HuH-7 (cell line): ENCODE results near the gene KRTAP20-1.

Source experiments
- DNase-seq: peaks from one replicate; pipeline ENCODE4 v3.0.0; 2011; ENCODE audit warnings: low spot score

Gene KRTAP20-1

GRCh38 chr21:30616125-30616524, at the start of gene KRTAP20-1:
Gene KRTAP20-1 (plus strand): TSS chr21:30616425. CDS start chr21:30616455, 30 bp downstream.
- no peak for DNase-seq

DNA sequence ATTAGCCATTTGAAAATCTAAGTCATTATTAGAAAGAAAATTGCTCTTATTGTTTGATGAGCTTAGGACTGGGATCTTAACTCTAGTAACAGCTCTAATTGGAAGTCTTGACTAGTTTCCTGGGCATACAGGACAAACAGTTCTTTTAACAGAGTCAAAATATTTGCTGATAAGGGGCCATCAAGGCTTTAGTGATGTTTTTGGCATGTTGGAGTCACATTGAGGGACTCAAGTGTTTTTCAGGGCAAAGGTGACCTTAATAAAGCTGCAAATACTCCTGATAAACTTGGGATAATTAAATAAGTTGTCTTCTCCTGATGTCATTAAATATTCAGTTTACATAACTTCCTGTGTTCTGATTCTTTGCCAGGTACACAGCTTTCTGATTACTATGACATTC, 48.6 kb upstream of the KRTAP20-1 start:
- DNase-seq = no peak

DNA sequence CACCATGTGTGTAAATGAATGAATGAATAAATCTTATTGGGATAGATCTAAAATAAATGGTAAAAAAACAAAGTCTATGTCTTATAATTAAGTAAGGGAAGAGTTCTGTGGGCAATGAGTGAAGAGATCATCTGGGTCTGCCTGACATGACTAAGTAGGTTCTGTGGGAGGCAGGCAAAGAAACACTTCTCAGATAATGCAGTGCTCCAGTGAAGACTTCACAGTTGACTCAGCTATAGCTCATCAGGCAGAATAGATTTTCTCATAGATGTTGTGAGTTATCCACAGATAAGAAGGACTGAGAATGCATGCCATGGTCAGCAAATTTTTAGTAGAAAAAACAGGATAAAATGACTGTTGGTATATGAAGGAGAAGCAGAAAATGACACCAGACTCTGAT, 38.5 kb upstream of the KRTAP20-1 start:
- DNase-seq = no peak

GRCh38 chr21:30579346-30579745, 36.9 kb upstream of the KRTAP20-1 start:
- DNase-seq = no peak

- DNase-seq = no peak
Observed at GRCh38 chr21:30580132-30580531, 36.1 kb upstream of the KRTAP20-1 start.

DNA sequence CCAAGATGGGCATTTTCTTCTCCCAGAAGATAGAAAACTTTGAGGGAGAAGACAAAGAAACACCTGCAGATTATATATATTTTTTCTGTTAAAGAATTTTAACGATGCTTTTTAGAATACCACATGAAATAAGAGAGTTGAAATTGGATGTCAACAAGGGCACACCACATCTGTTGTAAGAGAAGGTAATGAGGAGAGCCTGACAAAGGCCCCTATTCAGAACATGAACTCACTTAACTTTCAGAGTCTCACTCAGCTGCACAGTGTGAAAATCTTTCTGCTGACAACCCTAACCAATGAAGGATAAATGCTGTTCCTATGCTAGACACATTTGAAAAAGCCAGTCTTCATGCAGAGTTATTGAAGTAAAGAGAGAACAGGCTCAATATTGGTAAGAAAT, 33.4 kb upstream of the KRTAP20-1 start:
- DNase-seq = no peak

- DNase-seq = no peak
Observed at GRCh38 chr21:30590297-30590696, 25.9 kb upstream of the KRTAP20-1 start, which contains the start of gene KRTAP22-2. Gene KRTAP22-2 (minus strand): TSS chr21:30590397.

DNA sequence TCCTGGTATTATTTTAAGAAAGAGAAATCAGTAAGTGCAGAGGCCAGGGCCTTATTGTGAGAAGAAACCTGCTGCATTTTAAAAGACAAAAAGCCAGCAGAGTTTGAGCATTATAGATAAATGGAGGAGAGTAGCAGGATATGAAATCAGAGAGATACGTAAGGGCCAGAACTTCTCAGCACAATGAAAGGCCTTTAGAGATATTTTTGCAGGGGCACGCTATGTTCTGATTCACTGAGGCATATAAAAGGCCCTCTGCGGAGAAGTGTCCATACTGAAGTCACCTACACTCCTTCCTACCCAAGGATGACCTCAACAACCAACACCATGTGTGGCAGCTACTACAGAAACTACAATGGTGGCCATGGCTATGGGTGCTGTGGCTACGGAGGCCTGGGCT, 24.1 kb upstream of the KRTAP20-1 start, which contains the start of gene KRTAP6-3:
Gene KRTAP6-3, plus strand, starts transcription at position 301 of the 400 bp plus-strand sequence. Its CDS starts 6 bp downstream, at position 307.
- no peak for DNase-seq

GRCh38 chr21:30598802-30599201, 17.4 kb upstream of the KRTAP20-1 start, which contains the start of gene KRTAP6-2:
Gene KRTAP6-2 (minus strand): TSS chr21:30598902. CDS start chr21:30598874, 28 bp downstream.
- no peak for DNase-seq

DNA sequence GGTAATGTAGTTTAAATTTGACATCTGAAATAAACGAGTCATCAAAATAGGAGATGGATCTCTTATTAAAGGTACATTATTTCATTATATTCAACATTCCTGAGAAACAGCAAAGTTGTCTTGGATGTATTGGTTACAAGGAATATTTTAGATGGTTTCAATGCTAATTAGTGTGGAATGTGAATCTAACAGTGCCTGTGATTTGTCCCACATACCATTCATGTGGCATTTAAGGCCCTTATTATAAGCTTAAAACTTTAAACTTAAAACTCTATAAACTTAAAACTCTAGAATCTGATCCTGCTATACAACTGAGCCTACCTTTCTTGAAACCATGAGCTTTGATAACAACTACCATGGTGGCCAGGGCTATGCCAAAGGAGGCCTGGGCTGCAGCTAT, 15.4 kb upstream of the KRTAP20-1 start, which contains the start of gene KRTAP22-1:
Gene KRTAP22-1, plus strand, starts transcription at position 301 of the 400 bp plus-strand sequence.
- DNase-seq = no peak

DNA sequence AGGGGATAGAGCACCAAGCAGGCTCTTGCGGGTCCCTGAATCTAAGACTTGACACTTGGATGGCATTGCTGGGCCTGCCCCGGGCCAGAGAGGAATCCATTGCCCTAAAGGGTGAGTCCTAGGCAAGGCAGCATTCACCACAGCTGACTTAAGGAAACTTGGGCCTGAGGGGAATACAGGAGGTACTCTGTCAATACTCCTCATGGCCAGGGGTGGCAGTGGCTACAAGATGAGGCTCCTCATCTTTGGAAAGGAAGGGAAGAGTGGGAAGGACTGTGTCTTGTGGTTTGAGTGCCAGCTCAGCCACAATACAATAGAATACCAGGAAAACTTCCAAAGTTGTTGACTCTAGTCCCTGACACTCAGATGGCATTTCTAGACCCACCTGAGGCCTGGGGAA, 10.3 kb upstream of the KRTAP20-1 start:
- DNase-seq = no peak

GRCh38 chr21:30612132-30612531, 4.1 kb upstream of the KRTAP20-1 start:
- no peak for DNase-seq

GRCh38 chr21:30613836-30614235, 2.4 kb upstream of the KRTAP20-1 start, which contains the start of gene KRTAP6-1:
Gene KRTAP6-1 (minus strand): TSS chr21:30613930. CDS start chr21:30613904, 26 bp downstream.
- DNase-seq = no peak

GRCh38 chr21:30615199-30615598, 1.0 kb upstream of the KRTAP20-1 start:
- DNase-seq = no peak

GRCh38 chr21:30620080-30620479, 3.9 kb downstream of the KRTAP20-1 start:
- DNase-seq = no peak

- DNase-seq = no peak
Observed at GRCh38 chr21:30620522-30620921, 4.3 kb downstream of the KRTAP20-1 start, which contains the start of gene KRTAP20-4. Gene KRTAP20-4 (plus strand): TSS chr21:30620627.

DNA sequence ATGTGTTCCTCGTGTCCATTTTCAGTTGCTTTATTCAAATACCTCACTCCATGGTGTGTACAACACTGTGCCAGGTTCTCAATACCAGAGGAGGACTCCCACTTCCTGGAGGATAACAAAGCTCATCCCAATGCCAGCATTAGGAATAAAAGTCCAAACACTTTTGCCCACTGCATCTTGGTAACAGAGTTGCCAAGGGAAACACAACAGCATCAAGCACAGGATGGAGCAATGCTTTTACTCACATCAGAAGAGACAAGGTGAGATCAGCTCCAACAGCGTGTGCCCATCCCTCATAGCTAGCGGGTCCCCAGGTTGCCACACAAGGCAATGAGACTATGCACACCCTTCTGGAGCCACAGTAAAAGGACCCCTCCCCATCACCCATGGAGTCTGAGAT, 7.1 kb downstream of the KRTAP20-1 start:
- DNase-seq = no peak

GRCh38 chr21:30625449-30626165, 9.4 kb downstream of the KRTAP20-1 start:
- no peak for DNase-seq

DNA sequence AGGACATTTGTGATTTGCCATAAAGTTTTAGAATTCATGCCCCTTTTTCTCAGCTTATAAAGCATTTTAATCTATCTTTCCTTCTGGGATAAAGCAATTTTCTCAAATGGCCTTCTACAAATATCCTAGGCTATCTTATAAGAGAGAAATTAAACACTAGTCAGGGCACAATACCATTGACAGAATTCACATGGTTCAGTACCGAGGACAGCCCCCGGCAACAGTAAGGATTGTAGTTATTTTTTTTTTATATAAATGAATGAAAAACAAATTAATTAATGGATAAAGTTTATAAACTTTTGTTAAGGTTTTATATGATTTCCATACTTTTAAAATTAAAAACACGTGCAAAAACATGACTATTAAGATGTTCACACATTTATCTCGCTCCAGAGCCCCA, 11.9 kb downstream of the KRTAP20-1 start:
- no peak for DNase-seq

DNA sequence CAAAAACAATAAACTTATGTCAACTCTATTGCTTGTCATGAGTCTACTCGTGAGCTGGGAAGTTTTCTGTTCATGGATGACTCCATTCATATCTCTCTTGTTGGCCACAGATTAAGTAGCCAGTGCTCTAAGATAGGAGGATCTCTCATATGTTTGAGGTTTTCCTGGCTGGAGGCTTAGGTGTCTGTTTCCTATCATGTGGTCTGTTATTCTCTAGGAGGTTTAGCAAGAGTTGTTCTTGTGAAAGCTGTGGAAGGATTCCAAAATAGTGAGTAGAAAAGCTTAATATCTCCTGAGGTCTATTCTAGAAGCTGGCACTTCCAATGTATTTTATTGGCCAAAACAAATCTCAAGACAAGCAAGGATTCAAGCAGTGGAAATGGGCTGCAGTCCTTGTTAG, 13.0 kb downstream of the KRTAP20-1 start:
- no peak for DNase-seq

DNA sequence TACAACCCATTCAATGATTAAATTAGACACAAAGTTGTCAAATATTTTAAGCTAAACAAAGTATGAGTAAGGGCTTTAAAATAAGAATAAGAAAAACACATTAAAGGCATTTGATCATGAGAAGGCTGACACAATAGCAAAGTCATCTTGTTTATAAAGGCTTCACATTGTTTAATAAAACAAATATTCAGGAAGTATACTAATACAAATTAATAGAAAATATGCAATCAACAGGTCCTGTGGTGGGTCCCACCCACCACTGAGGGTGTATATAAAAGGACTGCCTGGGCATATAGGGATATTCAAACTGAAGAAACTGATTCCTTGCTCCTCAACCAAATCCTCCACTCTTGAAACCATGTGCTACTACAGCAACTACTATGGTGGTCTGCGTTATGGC, 18.7 kb downstream of the KRTAP20-1 start, which contains the start of gene KRTAP20-2:
Gene KRTAP20-2, plus strand, starts transcription at position 301 of the 400 bp plus-strand sequence. Its CDS starts 58 bp downstream, at position 359.
- no peak for DNase-seq

GRCh38 chr21:30638686-30639085, 22.5 kb downstream of the KRTAP20-1 start:
- no peak for DNase-seq

DNA sequence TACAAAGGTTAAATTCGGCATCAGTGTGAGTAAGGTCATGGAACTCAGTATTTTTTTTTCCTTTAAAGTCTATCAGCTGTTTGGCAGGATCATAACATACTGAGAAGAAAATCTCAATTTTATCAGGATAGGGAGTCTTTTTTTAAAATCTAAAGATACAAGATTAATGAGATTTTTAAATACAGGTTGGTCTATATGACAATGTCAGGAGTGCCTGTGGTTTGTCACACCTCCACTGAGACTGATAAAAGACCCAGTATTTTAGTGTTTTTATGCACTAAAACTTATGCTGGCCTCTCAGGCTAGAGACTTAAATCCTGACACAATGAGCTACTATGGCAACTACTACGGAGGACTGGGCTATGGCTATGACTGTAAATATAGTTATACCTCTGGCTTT, 26.3 kb downstream of the KRTAP20-1 start, which contains the start of gene KRTAP20-3:
Gene KRTAP20-3, plus strand, starts transcription at position 301 of the 400 bp plus-strand sequence.
- DNase-seq = no peak
